NT2/D1 (cell line): Measurements from ENCODE around the gene CCDC150.
A peak's percentile ranks its signal among the peaks of the same experiment; 100 is the strongest.

Experiments
- DNase-seq: peaks from one replicate; pipeline ENCODE4 v3.0.0-alpha.2; 2011; ENCODE audit warnings: low read depth, low spot score
- H3K27me3 ChIP-seq: 2 replicates; pipeline ENCODE4 v1.6.0; 2011; ENCODE audit warnings: mild to moderate bottlenecking; ENCODE audit not compliant: insufficient read length, insufficient read depth
- H3K36me3 ChIP-seq: 2 replicates; pipeline ENCODE4 v1.6.1; 2011; ENCODE audit warnings: mild to moderate bottlenecking, low read length, mixed read lengths; ENCODE audit not compliant: insufficient read depth, insufficient read length
- H3K4me1 ChIP-seq: 2 replicates; pipeline ENCODE4 v1.5.1; 2011; ENCODE audit not compliant: insufficient read depth, insufficient read length
- H3K4me3 ChIP-seq: 2 replicates; pipeline ENCODE4 v1.5.1; 2011; ENCODE audit warnings: low read depth; ENCODE audit not compliant: insufficient read length
- H3K9ac ChIP-seq: 2 replicates; pipeline ENCODE4 v1.6.0; 2011; ENCODE audit warnings: low read depth; ENCODE audit not compliant: insufficient read length
- H3K9me3 ChIP-seq: 2 replicates; pipeline ENCODE4 v1.5.1; 2011; ENCODE audit warnings: mild to moderate bottlenecking, low read length; ENCODE audit not compliant: insufficient read depth
- SUZ12 ChIP-seq: IDR thresholded peaks from 2 replicates; pipeline ENCODE4 v1.6.1; 2011; ENCODE audit not compliant: insufficient read length, insufficient read depth; ENCODE audit errors: extremely low read depth
- YY1 ChIP-seq: IDR thresholded peaks from 2 replicates; pipeline ENCODE4 v1.6.1; 2011; ENCODE audit not compliant: insufficient read length, insufficient read depth
- ZNF274 ChIP-seq: IDR thresholded peaks from 2 replicates; pipeline ENCODE4 v1.6.1; 2011; ENCODE audit warnings: mild to moderate bottlenecking, low read depth, low read length

The CCDC150 gene

DNA sequence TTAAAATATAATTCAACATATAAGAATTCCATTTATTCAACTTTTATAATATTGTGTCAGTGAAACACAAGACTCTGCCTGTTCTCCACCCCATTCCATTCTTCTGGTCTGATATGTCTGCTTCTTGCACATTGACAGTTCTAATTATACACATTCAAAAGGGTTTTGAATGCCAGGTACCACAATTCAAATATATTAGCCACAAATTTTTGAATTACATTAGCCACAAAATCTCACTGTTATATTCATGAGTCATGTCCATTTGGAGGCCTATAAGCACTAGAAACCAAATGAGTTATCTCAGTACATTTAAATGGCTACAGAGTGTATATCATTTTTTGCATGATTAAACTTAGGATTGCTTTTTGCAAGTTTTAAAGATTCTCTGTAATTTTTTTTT is 72.1 kb downstream of the CCDC150 start:
- TF ChIP-seq SUZ12 (no peak), ZNF274 (no peak)

DNA sequence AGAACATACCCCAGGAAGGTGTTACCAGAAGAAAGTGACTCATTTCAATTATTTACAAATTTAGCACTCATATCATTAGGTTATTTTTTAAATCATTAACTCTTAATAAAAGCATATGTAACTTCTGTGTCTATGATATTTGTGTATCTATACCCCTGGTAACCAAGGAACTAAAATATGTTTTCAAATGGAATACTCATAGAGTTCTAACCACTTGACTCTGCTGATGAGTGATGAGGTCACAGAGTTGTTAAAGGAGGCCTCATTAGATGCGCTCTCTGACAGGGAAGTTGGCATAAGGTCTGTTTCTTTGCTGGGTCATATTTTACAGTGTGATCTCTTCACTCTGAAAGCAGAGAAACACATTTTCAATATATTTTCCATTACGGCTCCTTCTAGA is 73.4 kb downstream of the CCDC150 start:
- no peak for DNase-seq
- TF ChIP-seq SUZ12 (no peak), ZNF274 (no peak)

More for the DNA sequence above, 72.1 kb downstream of the CCDC150 start:
- H3K9me3 ChIP-seq = peaks cover 11% of the 10 kb centered on the region; the same call in 1 of the 2 replicates
- no peak overlapping the region for H3K9ac ChIP-seq
- no peak overlapping the region for H3K4me3 ChIP-seq
- peaks cover 19% of the 10 kb centered on the region for H3K36me3 ChIP-seq
- no peak for DNase-seq
- no peaks in the 10 kb centered on the region for H3K4me1 ChIP-seq
- no peaks in the 10 kb centered on the region for H3K27me3 ChIP-seq

DNA sequence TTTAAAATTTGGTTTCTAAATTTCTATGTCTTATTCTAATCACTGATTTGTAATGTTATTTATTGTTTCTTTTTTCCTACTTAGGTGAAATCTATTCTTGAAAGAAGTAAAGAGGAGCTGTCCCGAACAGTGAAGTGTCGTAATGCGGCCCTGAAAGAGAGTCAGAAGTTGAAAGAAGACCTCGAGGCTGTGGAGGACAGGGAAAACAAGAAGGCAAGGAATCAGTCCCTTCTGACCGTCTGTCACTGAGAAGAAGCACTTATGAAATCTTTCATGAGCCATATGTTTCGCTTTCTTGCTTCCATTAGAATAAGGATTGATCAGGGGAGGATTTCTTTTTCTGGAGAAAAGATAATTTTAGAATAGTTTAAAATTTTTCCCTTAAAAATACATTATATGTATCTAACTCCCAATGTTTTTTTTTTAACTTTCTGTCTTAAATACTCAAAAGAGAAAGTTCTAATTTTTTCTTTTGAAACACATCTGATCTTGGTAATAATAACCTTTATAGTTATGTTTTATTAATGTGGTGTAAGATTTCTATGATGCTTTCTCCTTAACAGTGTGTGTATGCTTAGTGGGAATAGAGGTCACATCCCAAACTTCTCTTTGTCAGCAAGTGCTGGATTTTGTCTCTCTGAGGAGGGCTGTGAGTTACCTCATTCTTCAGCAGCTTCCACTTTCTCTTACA is 79.0 kb downstream of the CCDC150 start:
- Histone ChIP-seq H3K9me3 (no peaks in the 10 kb centered on the region), H3K9ac (no peak overlapping the region), H3K36me3 (peaks cover 29% of the 10 kb centered on the region), H3K4me1 (no peaks in the 10 kb centered on the region), H3K27me3 (no peaks in the 10 kb centered on the region), H3K4me3 (no peak overlapping the region)
- no peak for DNase-seq
- TF ChIP-seq ZNF274 = no peak
- no peak for TF ChIP-seq YY1
- TF ChIP-seq SUZ12 = no peak

More for the DNA sequence above, 73.4 kb downstream of the CCDC150 start:
- Histone ChIP-seq H3K27me3 (no peaks in the 10 kb centered on the region), H3K4me1 (no peaks in the 10 kb centered on the region), H3K9ac (no peak overlapping the region), H3K9me3 (peaks cover 11% of the 10 kb centered on the region; the same call in 1 of the 2 replicates), H3K4me3 (no peak overlapping the region), H3K36me3 (peaks cover 19% of the 10 kb centered on the region)

DNA sequence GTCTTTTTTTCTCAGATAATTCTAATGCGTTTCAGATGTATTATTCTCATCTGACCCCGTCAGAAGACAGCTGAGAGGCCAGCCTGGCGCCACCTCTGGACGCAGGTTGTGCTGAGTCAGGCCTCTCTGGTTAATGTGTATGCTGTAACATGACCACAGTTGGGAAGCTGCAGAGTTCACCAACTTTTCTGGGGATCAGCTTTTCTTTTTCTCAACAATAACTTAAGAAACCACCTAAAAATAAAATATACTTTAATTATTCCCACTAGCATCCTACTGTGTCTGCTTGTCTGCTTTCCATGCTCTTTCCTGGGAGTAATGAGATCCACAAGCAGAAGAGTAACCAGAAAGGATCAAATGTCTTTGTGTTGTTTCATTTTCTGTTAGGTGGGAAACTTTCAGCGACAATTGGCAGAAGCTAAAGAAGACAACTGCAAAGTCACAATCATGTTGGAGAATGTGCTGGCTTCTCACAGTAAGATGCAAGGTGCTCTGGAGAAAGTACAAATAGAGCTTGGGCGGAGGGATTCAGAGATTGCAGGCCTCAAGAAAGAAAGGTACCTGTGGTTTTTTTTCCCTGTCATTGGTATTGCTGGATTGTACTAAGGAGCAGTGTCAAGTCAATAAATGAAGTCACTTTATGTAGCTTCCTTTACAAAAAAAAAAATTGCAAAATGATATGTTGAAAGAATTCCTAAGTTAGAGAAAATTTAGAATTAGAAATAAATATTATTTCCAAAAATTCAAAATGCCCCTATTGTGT is 79.8 kb downstream of the CCDC150 start:
- DNase-seq = peak; percentile 2
- H3K4me3 ChIP-seq = no peak overlapping the region
- TF ChIP-seq YY1 = no peak
- no peak for TF ChIP-seq ZNF274
- TF ChIP-seq SUZ12 = no peak
- H3K4me1 ChIP-seq = no peaks in the 10 kb centered on the region
- H3K36me3 ChIP-seq = peaks cover 32% of the 10 kb centered on the region
- no peak overlapping the region for H3K9ac ChIP-seq
- no peaks in the 10 kb centered on the region for H3K27me3 ChIP-seq
- H3K9me3 ChIP-seq = no peaks in the 10 kb centered on the region

DNA sequence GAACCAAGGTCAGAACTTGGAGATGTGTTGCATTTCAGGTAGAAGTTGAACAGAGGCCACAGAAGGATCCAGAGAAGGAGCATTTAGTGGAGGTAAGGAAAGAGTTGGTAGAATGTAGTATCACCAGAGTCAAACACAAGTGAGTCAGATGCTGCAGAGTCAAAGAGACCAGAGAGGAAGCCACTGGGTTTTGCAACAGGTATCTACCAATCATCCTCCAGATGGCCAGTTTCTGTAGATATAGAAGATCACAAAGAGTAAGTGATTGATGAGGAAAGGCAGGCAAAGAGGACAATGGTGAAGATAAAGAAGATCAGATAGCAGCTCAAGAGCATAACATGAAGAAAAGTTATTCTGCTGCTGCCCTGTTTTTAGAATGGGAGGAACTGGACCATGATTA is 84.1 kb downstream of the CCDC150 start:
- TF ChIP-seq YY1 (no peak), ZNF274 (no peak), SUZ12 (no peak)
- Histone ChIP-seq H3K36me3 (peaks cover 63% of the 10 kb centered on the region), H3K9me3 (no peaks in the 10 kb centered on the region), H3K4me3 (no peak overlapping the region), H3K27me3 (no peaks in the 10 kb centered on the region), H3K9ac (no peak overlapping the region), H3K4me1 (no peaks in the 10 kb centered on the region)
- no peak for DNase-seq

DNA sequence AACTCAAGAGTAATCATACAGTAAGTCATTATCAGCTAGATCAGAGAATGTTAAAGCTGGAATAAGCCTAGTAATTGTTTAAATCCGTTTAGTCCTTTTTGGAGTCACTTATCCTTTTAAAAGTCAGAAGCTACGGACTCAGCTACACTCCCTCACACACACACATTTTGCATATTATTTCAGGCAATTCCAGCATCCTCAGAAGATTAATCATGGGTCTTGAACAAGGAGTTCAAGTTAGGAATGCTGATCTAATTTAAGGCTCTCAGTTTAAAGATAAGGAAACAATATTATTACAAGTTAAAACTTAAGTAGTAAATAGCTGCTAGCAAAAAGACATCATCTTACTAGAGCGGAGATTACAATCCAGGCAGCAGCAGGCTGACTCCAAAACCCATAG is 85.7 kb downstream of the CCDC150 start:
- H3K4me1 ChIP-seq = no peaks in the 10 kb centered on the region
- H3K36me3 ChIP-seq = peaks cover 77% of the 10 kb centered on the region
- no peak overlapping the region for H3K4me3 ChIP-seq
- no peaks in the 10 kb centered on the region for H3K9me3 ChIP-seq
- TF ChIP-seq YY1 = no peak
- TF ChIP-seq SUZ12 = no peak
- no peak for TF ChIP-seq ZNF274
- DNase-seq = no peak
- H3K27me3 ChIP-seq = no peaks in the 10 kb centered on the region
- H3K9ac ChIP-seq = no peak overlapping the region

DNA sequence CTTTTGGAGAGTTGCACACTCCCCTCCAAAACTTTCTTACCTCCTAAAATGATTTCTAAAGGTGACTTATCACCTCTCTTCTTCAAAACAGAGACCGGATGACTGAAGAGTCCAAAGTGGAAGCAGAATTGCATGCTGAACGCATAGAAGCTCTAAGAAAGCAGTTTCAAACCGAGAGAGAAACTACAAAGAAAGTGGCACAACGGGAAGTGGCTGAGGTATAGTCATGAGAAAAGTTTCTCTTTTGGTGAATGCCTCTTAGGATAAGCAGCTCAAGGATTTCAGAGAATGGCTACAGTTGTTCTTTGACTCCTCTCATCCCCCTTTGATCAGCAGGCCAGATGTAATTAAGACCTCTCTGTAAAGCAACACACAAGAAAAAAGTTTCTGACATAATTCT is 86.4 kb downstream of the CCDC150 start:
- H3K36me3 ChIP-seq = peaks cover 77% of the 10 kb centered on the region
- no peaks in the 10 kb centered on the region for H3K27me3 ChIP-seq
- no peaks in the 10 kb centered on the region for H3K4me1 ChIP-seq
- no peak for DNase-seq
- no peak overlapping the region for H3K9ac ChIP-seq
- no peak overlapping the region for H3K4me3 ChIP-seq
- no peaks in the 10 kb centered on the region for H3K9me3 ChIP-seq
- no peak for TF ChIP-seq SUZ12
- TF ChIP-seq YY1 = no peak
- no peak for TF ChIP-seq ZNF274
